OCI-LY1 (cell line): Measurements from ENCODE around the gene NEGR1.

Experiments used
- CTCF ChIP-seq: fragments of 200-600 bp; sonication (generic), shearing (Covaris generic); IDR thresholded peaks from 2 replicates; pipeline ENCODE4 v1.5.1; 2017; ENCODE audit warnings: mild to moderate bottlenecking, antibody characterized with exemption, low read length, moderate library complexity, mixed read lengths
- EZH2 ChIP-seq: fragments of 200-600 bp; sonication (generic), shearing (Covaris generic); IDR thresholded peaks from 2 replicates; pipeline ENCODE4 v1.8.0; 2017; ENCODE audit warnings: borderline replicate concordance, mixed run types, mild to moderate bottlenecking, antibody characterized with exemption, low read length, moderate library complexity, mixed read lengths

GRCh38 chr1:71650119-71650518 lies 632.2 kb downstream of the NEGR1 start:
- no peak for TF ChIP-seq EZH2
- no peak for TF ChIP-seq CTCF
